Activated naive CD4-positive, alpha-beta T cell (primary cell): ENCODE data around the gene NRP1.

Experiments used
- DNase-seq, 4 experiments: peaks; one replicate each; lab custom pipeline; 2025; lab: John Stamatoyannopoulos, UW

The NRP1 gene

GRCh38 chr10:33349268-33349667 is 14.8 kb upstream of the NRP1 start:
- DNase-seq: no peak

- no peak for DNase-seq
Measured at GRCh38 chr10:33347211-33347610, 12.7 kb upstream of the NRP1 start.

- no peak for DNase-seq
Measured at GRCh38 chr10:33345236-33345635, 10.8 kb upstream of the NRP1 start.

- no peak for DNase-seq
Measured at GRCh38 chr10:33344676-33345075, 10.2 kb upstream of the NRP1 start.

- DNase-seq: no peak
Measured at GRCh38 chr10:33341637-33342036, 7.2 kb upstream of the NRP1 start.

GRCh38 chr10:33337326-33337957 is 3.0 kb upstream of the NRP1 start:
- no peak for DNase-seq

GRCh38 chr10:33336582-33337325 is 2.3 kb upstream of the NRP1 start:
- DNase-seq: no peak

- no peak for DNase-seq
Measured at GRCh38 chr10:33335801-33336581, 1.5 kb upstream of the NRP1 start.

- no peak for DNase-seq
Measured at GRCh38 chr10:33335551-33335800, 1.0 kb upstream of the NRP1 start.

GRCh38 chr10:33334805-33335550 is 511 bp upstream of the NRP1 start:
- no peak for DNase-seq

GRCh38 chr10:33333260-33334101 is 986 bp downstream of the NRP1 start:
- DNase-seq: no peak

GRCh38 chr10:33332183-33333065 is 2.0 kb downstream of the NRP1 start:
- DNase-seq: no peak

- DNase-seq: no peak
Measured at GRCh38 chr10:33331379-33331694, 3.1 kb downstream of the NRP1 start.

- peak; percentile 46 to 69 (median 56) for DNase-seq
Measured at GRCh38 chr10:33330543-33331378, 3.7 kb downstream of the NRP1 start.

GRCh38 chr10:33329178-33329577 is 5.3 kb downstream of the NRP1 start:
- no peak for DNase-seq

- DNase-seq: no peak
Measured at GRCh38 chr10:33328253-33328652, 6.2 kb downstream of the NRP1 start.

- DNase-seq: no peak
Measured at GRCh38 chr10:33327751-33328150, 6.7 kb downstream of the NRP1 start.

GRCh38 chr10:33326933-33327332 is 7.5 kb downstream of the NRP1 start:
- no peak for DNase-seq

- DNase-seq: no peak
Measured at GRCh38 chr10:33325929-33326328, 8.5 kb downstream of the NRP1 start.

- DNase-seq: no peak
Measured at GRCh38 chr10:33323721-33324120, 10.7 kb downstream of the NRP1 start.
